H7 (cell line): ENCODE results near the gene IFT122. TPM values are rescaled to one million over a fixed set of nuclear protein-coding genes. Genes with fewer than 3 reads are reported as not detected.
A peak's percentile ranks its signal among the peaks of the same experiment; 100 is the strongest.
"Not testable (repeated sequence)": the region's sequence is repeated elsewhere in the genome, so short reads cannot be mapped to it uniquely, and the experiment has no call there.

Experiments
- DNase-seq: peaks from one replicate; pipeline ENCODE4 v3.0.0; 2012
- H3K27me3 ChIP-seq: 2 replicates; pipeline ENCODE4 v1.6.0; 2011; ENCODE audit warnings: mild to moderate bottlenecking, low read length; ENCODE audit not compliant: control insufficient read depth, insufficient read depth
- H3K36me3 ChIP-seq: replicated peaks from 2 replicates; pipeline ENCODE4 v1.5.1; 2011; ENCODE audit warnings: low read length; ENCODE audit not compliant: control insufficient read depth, insufficient read depth
- H3K4me3 ChIP-seq: 2 replicates; pipeline ENCODE4 v1.5.1; 2011; ENCODE audit warnings: low read depth, mild to moderate bottlenecking, control low read depth, low read length, moderate library complexity; ENCODE audit not compliant: insufficient read depth
- total RNA-seq: library from RNA; depleted of rRNA; stranded (reverse); fragments of >200 nt; shearing (Covaris generic); gene quantifications from 2 replicates; pipeline ENCODE4 v1.2.3, GENCODE V29; 2014

The IFT122 gene
- total RNA-seq, 1 experiment from 2014 or later = 22.0 TPM

DNA sequence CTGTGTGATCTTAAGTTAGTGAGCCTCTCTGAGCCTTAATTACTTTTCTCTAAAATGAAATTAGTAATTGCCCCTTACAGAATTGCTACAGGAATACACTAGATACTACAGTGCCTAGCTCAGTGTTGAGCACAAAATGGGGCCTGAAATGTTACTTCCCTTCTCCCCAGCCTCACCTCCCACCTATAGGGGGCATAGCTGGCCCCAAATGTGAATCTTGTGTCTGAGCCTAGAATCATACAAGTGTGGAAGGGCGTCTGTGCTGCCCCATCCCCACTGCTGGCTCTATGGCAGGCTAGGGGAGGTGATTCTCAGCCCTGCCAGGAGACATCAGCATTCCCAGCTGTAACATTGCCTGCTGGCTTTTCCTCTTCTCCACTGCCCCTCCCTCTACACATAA lies 42.7 kb downstream of the IFT122 start:
- Histone ChIP-seq H3K4me3 (no peak overlapping the region), H3K27me3 (no peaks in the 10 kb centered on the region), H3K36me3 (no peaks in the 10 kb centered on the region; the same call in none of the 2 replicates)
- peak; percentile 69 for DNase-seq

DNA sequence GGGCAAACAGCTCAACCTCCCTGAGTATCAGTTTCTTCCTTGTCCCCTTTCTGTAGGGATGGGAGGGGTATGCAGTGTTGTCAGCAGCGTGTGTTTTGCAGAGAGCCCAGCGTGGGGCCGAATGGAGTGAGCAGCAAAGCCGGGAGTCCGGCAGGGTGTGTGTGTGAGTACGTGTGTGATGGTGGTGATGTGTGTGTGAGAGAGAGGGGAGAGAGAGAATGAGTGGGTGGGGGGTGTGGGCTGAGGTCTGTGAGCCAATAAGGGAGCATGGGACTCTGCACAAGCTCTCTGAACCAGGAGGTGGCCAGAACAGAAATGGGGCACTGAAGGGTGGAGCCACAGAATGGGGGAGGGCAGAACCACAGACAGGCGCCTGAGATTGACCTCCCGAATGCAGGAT lies 43.8 kb downstream of the IFT122 start:
- no peak overlapping the region for H3K4me3 ChIP-seq
- DNase-seq = no peak
- H3K36me3 ChIP-seq = no peaks in the 10 kb centered on the region; the same call in none of the 2 replicates
- no peaks in the 10 kb centered on the region for H3K27me3 ChIP-seq

DNA sequence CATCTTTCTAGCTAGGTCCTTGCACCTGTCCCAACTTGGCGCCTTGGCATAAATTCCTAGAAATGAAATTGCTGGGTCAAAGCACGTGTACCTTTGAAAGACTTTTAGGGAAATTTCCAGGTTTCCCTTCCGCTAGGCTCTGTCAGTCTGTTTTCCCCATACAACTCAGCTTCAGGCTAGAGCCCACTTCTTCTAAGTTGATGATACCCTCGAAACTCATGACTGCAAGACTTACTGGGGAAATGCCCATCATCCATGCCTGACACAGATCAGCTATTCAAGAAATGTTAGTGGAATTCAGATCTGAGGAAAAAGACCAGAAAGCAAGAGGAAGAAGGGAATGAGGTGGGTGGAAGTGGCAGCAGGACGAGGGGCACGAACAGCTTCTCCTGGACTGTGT lies 45.1 kb downstream of the IFT122 start:
- H3K36me3 ChIP-seq, H3K4me3 ChIP-seq, DNase-seq, H3K27me3 ChIP-seq: not testable (repeated sequence)

DNA sequence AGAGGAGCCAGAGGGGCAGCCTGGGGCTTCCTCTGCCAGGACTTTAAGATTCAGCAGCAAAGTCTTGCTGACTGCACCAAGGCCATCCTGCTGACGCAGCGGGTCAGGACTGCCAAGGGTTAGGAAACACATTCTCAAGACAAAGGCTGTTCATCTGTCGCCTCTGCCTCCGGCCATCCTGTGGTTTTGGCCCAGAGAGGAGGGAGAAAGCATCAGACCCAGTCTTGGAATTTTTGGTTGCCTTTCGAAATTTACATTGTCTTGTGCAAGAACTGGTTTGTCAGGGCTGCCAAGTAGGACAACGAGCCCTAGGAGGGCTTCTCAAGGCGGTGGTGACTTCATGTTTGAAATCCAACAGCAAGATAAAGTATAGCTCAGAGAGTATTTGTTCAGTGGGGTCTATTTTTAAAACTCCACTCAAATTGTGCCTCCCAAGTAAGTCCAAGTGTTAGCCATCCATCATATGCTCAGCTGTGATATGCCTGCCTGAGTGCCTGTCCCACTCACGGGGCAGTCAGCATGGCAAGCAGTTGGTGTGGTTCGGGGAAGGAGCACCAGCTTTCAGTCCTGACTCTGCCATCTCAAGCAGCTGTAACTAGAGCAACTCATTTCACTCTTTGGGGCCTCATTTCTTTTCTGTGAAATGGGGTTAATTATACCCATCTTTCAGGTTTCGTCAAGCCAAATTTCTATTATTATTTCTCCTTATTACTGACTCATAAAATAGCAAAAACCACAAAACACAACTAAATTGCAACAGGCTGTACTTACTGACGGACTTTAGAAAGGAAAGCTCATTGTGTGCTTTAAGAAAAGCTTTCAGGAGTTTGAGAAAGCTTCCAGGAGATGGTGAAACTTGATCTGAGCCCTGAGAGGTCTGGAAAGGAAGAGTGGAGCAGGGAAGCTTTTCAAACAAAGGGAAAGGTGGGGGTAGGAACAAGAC lies 46.0 kb downstream of the IFT122 start:
- peak; percentile 67 for DNase-seq
- H3K36me3 ChIP-seq = no peaks in the 10 kb centered on the region; the same call in 1 of the 2 replicates
- no peaks in the 10 kb centered on the region for H3K27me3 ChIP-seq

DNA sequence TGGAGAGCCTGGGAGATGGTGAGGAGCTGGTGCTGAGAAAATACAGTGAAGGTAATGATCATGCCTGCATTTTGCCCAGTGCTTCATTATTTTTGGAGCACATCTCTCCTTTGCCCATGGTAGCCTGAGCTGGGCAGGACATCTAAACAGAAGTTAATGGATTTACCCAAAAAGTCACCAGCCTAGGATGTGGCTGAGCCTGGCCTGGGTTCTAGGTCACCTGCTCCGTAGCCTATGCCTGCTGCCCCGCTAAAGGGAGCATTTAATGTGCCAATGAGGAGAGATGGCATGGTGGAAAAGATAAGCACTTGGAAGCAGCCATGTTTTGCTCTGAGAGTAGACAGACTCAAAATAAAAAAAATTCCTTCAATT lies 46.6 kb downstream of the IFT122 start:
- no peak for DNase-seq
- Histone ChIP-seq H3K4me3 (no peak overlapping the region), H3K27me3 (no peaks in the 10 kb centered on the region), H3K36me3 (no peaks in the 10 kb centered on the region; the same call in 1 of the 2 replicates)

More for the DNA sequence above, 46.0 kb downstream of the IFT122 start:
- H3K4me3 ChIP-seq = no peak overlapping the region

DNA sequence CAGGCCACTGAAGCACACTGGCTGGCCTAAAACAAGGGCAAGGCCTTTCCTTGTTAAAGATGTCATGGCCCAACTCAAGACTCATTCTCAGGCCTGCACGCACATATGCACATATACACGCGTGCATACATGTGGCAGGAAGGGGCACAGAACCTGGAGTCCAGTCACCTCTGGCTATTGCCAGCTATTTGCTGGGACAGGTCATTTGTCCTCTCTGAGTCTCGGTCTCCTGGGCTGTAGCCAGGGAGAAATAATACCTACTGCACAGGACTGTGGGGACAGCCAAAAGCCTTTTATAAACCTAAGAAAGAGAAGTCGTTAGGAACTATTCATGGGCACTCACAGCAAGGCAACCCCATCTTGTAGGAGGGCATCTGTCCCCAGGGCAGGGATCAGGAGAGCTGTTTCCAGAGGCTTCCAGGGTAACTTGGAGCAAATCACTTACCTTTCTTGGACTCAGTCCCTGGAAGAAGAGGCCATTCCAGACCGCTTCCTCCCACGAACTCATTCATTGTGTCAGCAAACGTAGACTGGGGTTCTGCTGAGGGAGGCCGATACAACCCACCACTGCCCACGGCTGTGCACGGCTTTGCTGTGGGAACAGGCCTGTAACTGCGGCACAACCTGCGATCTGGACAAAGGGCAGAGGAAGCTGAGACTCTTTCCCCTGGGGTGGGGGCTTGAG lies 47.3 kb downstream of the IFT122 start:
- Histone ChIP-seq H3K27me3 (no peaks in the 10 kb centered on the region), H3K4me3 (no peak overlapping the region), H3K36me3 (no peaks in the 10 kb centered on the region; the same call in 1 of the 2 replicates)
- DNase-seq = no peak

DNA sequence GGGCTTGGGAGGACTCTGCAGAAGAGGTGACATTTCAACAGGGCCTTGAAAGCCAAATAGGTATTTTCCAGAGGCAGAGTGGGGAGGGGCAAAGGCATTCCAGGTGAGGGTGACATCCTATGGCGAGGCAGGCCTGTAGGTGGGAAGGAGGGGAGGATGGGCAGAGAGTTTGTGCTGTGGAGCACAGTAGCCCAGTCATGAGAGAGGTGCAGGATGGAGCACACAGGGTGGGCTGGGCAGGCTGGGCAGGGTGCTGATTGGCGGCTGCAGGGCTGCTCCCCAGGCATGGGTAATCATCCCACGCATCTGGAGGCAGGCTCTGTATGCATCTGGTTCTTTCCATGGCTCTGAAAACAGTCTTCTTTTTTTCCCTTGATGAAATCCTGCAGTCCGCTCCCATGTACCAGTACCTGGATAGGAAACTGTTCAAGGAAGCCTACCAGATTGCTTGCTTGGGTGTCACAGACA lies 47.9 kb downstream of the IFT122 start:
- not testable (repeated sequence) for H3K27me3 ChIP-seq, H3K4me3 ChIP-seq, H3K36me3 ChIP-seq, DNase-seq

DNA sequence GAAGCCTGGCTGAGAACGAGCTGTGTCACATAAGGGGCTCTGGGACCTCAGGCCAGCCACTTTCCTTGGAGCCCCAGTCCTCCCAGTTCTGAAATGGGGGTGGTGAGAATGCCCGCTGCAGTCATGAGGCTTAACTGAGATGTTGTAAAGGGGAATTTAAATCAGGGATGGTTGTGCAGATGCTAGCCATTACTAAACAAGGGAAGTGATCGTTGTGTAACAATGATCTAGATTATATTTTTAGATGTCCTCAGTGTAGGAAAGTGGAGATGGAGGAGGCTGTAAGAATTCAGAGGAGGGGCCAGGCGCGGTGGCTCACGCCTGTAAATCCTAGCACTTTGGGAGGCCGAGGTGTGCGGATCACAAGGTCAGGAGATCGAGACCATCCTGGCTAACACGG lies 49.2 kb downstream of the IFT122 start:
- H3K36me3 ChIP-seq, H3K27me3 ChIP-seq, H3K4me3 ChIP-seq, DNase-seq: not testable (repeated sequence)

DNA sequence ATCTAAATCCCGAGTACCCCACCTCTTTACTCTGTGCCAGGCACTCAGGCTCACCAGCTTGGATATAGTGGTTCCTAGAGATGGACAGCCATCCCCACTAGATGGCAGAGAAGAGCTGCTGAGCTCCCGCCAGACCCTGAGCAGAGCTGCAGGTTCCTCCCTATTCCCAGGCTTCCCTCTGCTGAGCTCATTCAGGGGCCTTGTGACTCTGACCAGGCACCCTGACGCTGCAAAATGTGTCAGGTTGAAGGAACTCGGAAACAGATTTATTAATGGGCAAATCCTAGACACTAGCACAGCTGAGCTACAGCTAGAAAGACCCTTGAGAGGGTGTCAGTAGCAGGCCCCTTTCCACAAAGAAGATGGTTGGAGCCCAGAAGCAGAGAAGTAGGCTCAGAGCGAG lies 50.2 kb downstream of the IFT122 start:
- Histone ChIP-seq H3K4me3 (no peak overlapping the region), H3K36me3 (0 out of 2 replicates have a peak, but pooled peaks cover 2% of the 10 kb centered on the region), H3K27me3 (no peaks in the 10 kb centered on the region)
- DNase-seq = peak; percentile 91

DNA sequence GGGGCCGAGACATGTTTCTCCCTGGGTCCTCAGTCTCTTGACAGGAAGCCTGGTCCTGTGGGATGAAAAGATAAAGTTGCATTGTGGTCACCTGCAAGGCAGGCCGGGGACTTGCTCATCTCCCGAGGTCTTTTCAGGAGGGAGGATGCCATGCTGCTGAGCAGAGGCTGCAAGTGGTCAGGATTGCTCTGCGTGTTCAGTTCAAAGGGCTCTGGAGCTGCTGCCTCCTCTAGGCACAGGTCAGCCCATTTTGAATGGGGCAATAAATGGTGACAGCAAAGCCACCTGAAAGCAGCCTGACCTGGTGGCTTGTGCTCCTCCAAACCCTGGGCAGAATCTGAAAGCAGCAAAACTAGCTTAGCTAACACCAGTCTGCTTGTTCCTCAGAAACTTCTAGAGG lies 51.1 kb downstream of the IFT122 start:
- H3K4me3 ChIP-seq, H3K27me3 ChIP-seq, H3K36me3 ChIP-seq: not testable (repeated sequence)
- DNase-seq = peak; percentile 5

DNA sequence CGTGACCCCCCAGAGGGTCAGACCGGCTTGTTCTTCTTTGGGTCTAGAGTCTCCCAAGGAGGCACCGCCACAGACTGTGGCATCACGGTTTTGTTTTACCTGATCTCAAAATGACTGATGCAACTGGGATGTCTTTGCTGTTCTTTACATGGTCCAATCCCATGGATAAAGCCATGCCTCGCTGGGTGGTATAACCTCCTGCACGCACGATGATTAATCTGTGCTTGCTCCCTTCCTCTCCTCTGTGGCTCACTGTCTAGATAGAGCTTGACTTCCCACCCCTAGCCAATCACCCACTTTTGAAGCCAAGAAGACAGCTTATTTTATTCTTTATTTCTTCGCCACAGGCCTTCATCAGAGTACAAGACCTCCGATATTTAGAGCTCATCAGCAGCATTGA lies 51.8 kb downstream of the IFT122 start:
- no peak for DNase-seq

DNA sequence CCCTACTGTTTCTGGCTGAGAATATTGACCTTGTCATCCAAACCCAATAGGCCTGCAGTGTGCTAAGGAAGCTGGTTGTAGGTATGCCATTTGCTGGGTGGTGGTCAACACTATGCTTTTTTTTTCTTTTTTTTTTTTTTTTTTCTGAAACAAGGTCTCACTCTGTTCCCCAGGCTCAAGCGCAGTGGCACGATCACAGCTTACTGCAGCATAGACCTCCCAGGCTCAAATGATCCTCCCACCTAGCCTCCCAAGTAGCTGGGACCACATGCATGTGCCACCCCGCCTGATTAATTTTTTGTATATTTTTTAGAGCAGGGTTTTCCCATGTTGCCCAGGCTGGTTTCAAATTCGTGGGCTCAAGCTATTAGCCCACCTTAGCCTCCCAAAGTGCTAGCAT lies 52.7 kb downstream of the IFT122 start:
- Histone ChIP-seq H3K36me3 (0 out of 2 replicates have a peak, but pooled peaks cover 2% of the 10 kb centered on the region), H3K4me3 (no peak overlapping the region), H3K27me3 (no peaks in the 10 kb centered on the region)
- no peak for DNase-seq

More for the DNA sequence above, 51.8 kb downstream of the IFT122 start:
- Histone ChIP-seq H3K4me3 (no peak overlapping the region), H3K36me3 (0 out of 2 replicates have a peak, but pooled peaks cover 2% of the 10 kb centered on the region), H3K27me3 (no peaks in the 10 kb centered on the region)

DNA sequence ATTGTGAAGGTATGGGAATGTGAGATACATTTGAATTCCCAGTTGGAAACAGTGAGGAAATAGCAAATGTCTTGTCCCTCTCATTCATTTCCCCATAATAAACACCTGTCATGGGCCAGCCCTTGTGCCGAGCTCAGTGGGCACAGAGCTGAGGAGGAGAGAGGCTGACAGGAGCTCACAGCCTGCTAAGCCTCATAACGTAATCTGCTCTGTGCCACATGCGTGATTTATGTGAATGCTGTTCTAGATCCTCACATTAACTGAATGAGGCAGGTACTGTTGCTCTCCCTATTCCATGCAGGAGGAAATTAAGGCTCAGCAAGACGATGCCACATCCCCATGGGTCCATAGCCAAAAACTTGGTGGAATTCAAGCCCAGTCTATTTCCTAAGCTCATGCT lies 53.2 kb downstream of the IFT122 start:
- DNase-seq = no peak
- Histone ChIP-seq H3K27me3 (no peaks in the 10 kb centered on the region), H3K36me3 (peaks cover 2% of the 10 kb centered on the region; the same call in 1 of the 2 replicates), H3K4me3 (no peak overlapping the region)

DNA sequence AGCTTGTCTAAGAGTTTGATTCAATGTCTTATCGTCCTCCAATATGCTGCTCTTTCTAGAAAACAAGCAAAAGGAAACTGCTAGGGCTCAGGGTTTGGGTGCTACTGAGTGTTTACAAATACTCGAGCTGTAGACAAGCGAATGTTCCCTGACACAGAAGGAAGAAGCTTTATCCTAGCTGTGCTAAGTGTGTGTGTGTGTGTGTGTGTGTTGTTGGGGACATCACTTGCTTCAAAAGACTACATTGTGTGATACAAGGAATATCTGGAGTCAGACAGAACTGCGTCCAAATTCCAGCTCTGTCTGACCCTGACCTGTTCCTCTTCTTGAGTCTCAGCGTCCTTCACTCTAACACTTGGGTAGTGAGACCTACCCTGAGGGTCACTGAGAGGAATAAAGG lies 54.5 kb downstream of the IFT122 start:
- not testable (repeated sequence) for H3K36me3 ChIP-seq, H3K27me3 ChIP-seq, H3K4me3 ChIP-seq, DNase-seq
